GM12864 (cell line): Measurements from ENCODE around the gene ZNF280D.

Source experiments
- DNase-seq: peaks from one replicate; pipeline ENCODE4 v3.0.0-alpha.2; 2011; ENCODE audit warnings: low read depth
- H3K4me3 ChIP-seq: 2 replicates; pipeline ENCODE4 v1.5.1; 2011; ENCODE audit warnings: mild to moderate bottlenecking, low read depth, low read length, control low read depth
- CTCF ChIP-seq: IDR thresholded peaks from 2 replicates; pipeline ENCODE4 v1.5.1; 2011; ENCODE audit warnings: low read depth, mild to moderate bottlenecking, moderate library complexity, low read length, control low read depth, inconsistent platforms; ENCODE audit errors: missing control alignments

Gene ZNF280D

GRCh38 chr15:56639631-56640030 is 93.7 kb downstream of the ZNF280D start:
- TF ChIP-seq CTCF, result no peak
- H3K4me3 ChIP-seq, result no peak overlapping the region
- no peak for DNase-seq

- no peak for DNase-seq
- H3K4me3 ChIP-seq, result no peak overlapping the region
- TF ChIP-seq CTCF, result no peak
Observed at GRCh38 chr15:56631765-56632164, 101.5 kb downstream of the ZNF280D start.

- no peak for TF ChIP-seq CTCF
- no peak for DNase-seq
- H3K4me3 ChIP-seq, result no peak overlapping the region
Observed at GRCh38 chr15:56628893-56629532, 104.3 kb downstream of the ZNF280D start.

GRCh38 chr15:56619887-56620286 is 113.4 kb downstream of the ZNF280D start:
- no peak overlapping the region for H3K4me3 ChIP-seq
- no peak for TF ChIP-seq CTCF
- DNase-seq, result no peak

- TF ChIP-seq CTCF, result no peak
- no peak overlapping the region for H3K4me3 ChIP-seq
- DNase-seq, result no peak
Observed at GRCh38 chr15:56617628-56618027, 115.7 kb downstream of the ZNF280D start.

- no peak for TF ChIP-seq CTCF
- no peak for DNase-seq
Observed at GRCh38 chr15:56616551-56616950, 116.8 kb downstream of the ZNF280D start.

GRCh38 chr15:56613811-56614210 is 119.5 kb downstream of the ZNF280D start:
- no peak overlapping the region for H3K4me3 ChIP-seq
- TF ChIP-seq CTCF, result no peak

More at GRCh38 chr15:56616551-56616950, 116.8 kb downstream of the ZNF280D start:
- no peak overlapping the region for H3K4me3 ChIP-seq

More at GRCh38 chr15:56613811-56614210, 119.5 kb downstream of the ZNF280D start:
- DNase-seq, result no peak
